ENCODE data around the gene MICAL2. TPM values are rescaled to one million over a fixed set of nuclear protein-coding genes. Genes with fewer than 3 reads are reported as not detected.

Gene MICAL2
- total RNA-seq, 2 donors from 2014 or later, result 1.5 to 1.9 TPM

GRCh38 chr11:12097219-12097618, 13.2 kb upstream of the MICAL2 start:
- whole genome bisulfite sequencing, 2 experiments (ENCODE audit: insufficient coverage in 1 of 2, insufficient read length in 1 of 2), result 91 to 100% methylated on average over 1 of the region's 1 CpG
- no peak for TF ChIP-seq CTCF (conservative IDR thresholded peaks at IDR 0.05)
- no peak overlapping the region for H3K27ac ChIP-seq (ENCODE audit: low read depth, low read length)
- H3K36me3 ChIP-seq (ENCODE audit: control insufficient read depth, insufficient read depth, low read length), result no peaks in the 10 kb centered on the region
- no peak overlapping the region for H3K9ac ChIP-seq (ENCODE audit: extremely low read depth, low read length, poor library complexity, severe bottlenecking)
- no peak overlapping the region for H3K4me3 ChIP-seq (ENCODE audit: low read length)
- Mint-ChIP-seq H3K4me3 (no peak overlapping the region), H3K4me1 (peaks cover 16% of the 10 kb centered on the region), H3K36me3 (ENCODE audit: low read depth) (no peaks in the 10 kb centered on the region), H3K27me3 (ENCODE audit: insufficient read depth) (peaks cover 36% of the 10 kb centered on the region), H3K27ac (no peak overlapping the region), H3K9me3 (no peaks in the 10 kb centered on the region)
- no peaks in the 10 kb centered on the region for H3K4me1 ChIP-seq (ENCODE audit: control insufficient read depth, insufficient read depth, low read length)
- DNase-seq, result no peak
- H3K9me3 ChIP-seq (ENCODE audit: control insufficient read depth, low read length), result no peaks in the 10 kb centered on the region
- peaks cover 13% of the 10 kb centered on the region for H3K27me3 ChIP-seq (ENCODE audit: control insufficient read depth, insufficient read depth, low read length, poor library complexity, severe bottlenecking)

- H3K36me3 Mint-ChIP-seq (ENCODE audit: low read depth), result no peaks in the 10 kb centered on the region
- Histone ChIP-seq H3K4me3 (ENCODE audit: low read length) (no peak overlapping the region), H3K27ac (ENCODE audit: low read depth, low read length) (no peak overlapping the region), H3K4me1 (ENCODE audit: control insufficient read depth, insufficient read depth, low read length) (no peaks in the 10 kb centered on the region), H3K27me3 (ENCODE audit: control insufficient read depth, insufficient read depth, low read length, poor library complexity, severe bottlenecking) (peaks cover 17% of the 10 kb centered on the region), H3K9me3 (ENCODE audit: control insufficient read depth, low read length) (no peaks in the 10 kb centered on the region), H3K9ac (ENCODE audit: extremely low read depth, low read length, poor library complexity, severe bottlenecking) (no peak overlapping the region), H3K36me3 (ENCODE audit: control insufficient read depth, insufficient read depth, low read length) (no peaks in the 10 kb centered on the region)
- no peak for TF ChIP-seq CTCF (conservative IDR thresholded peaks at IDR 0.05)
- H3K27ac Mint-ChIP-seq, result no peak overlapping the region
- H3K4me1 Mint-ChIP-seq, result peaks cover 16% of the 10 kb centered on the region
- WGBS, 2 experiments (ENCODE audit: insufficient coverage in 1 of 2, insufficient read length in 1 of 2), result 90% methylated on average over 3 of the region's 3 CpGs
- H3K27me3 Mint-ChIP-seq (ENCODE audit: insufficient read depth), result peaks cover 45% of the 10 kb centered on the region
- no peaks in the 10 kb centered on the region for H3K9me3 Mint-ChIP-seq
- no peak for DNase-seq
- no peak overlapping the region for H3K4me3 Mint-ChIP-seq
Measured at GRCh38 chr11:12098601-12099000, 11.8 kb upstream of the MICAL2 start.

- H3K27me3 Mint-ChIP-seq (ENCODE audit: insufficient read depth), result peaks cover 52% of the 10 kb centered on the region
- peaks cover 16% of the 10 kb centered on the region for H3K4me1 Mint-ChIP-seq
- no peak for DNase-seq
- H3K4me3 Mint-ChIP-seq, result no peak overlapping the region
- Histone ChIP-seq H3K4me3 (ENCODE audit: low read length) (no peak overlapping the region), H3K27me3 (ENCODE audit: control insufficient read depth, insufficient read depth, low read length, poor library complexity, severe bottlenecking) (peaks cover 24% of the 10 kb centered on the region), H3K27ac (ENCODE audit: low read depth, low read length) (no peak overlapping the region), H3K9ac (ENCODE audit: extremely low read depth, low read length, poor library complexity, severe bottlenecking) (no peak overlapping the region), H3K36me3 (ENCODE audit: control insufficient read depth, insufficient read depth, low read length) (no peaks in the 10 kb centered on the region), H3K4me1 (ENCODE audit: control insufficient read depth, insufficient read depth, low read length) (no peaks in the 10 kb centered on the region), H3K9me3 (ENCODE audit: control insufficient read depth, low read length) (no peaks in the 10 kb centered on the region)
- H3K9me3 Mint-ChIP-seq, result no peaks in the 10 kb centered on the region
- peak; percentile 60 for TF ChIP-seq CTCF (conservative IDR thresholded peaks at IDR 0.05)
- H3K36me3 Mint-ChIP-seq (ENCODE audit: low read depth), result no peaks in the 10 kb centered on the region
- H3K27ac Mint-ChIP-seq, result no peak overlapping the region
Measured at GRCh38 chr11:12099132-12099873, 11.1 kb upstream of the MICAL2 start.
